Calu3 (cell line): ENCODE data around the gene ITM2C. TPM values are rescaled to one million over a fixed set of nuclear protein-coding genes. Genes with fewer than 3 reads are reported as not detected.

Experiments
- BruUV-seq: library from RNA; stranded (reverse); fragments of 400-500 nt; replicated peaks from 2 replicates; lab custom pipeline; 2021; lab: Mats Ljungman, UMichigan
- CTCF ChIA-PET: fragments of 300-600 bp; sonication (Branson Sonifier 250); formaldehyde crosslinking; loops from one replicate; lab custom pipeline; 2022; ENCODE audit warnings: antibody characterized with exemption; lab: Charles Lee
- DNase-seq: peaks from one replicate; pipeline ENCODE4 v3.0.0; 2022
- H3K27ac Mint-ChIP-seq: one replicate; pipeline ENCODE4 v1.8.0; 2022; ENCODE audit warnings: mixed read lengths; ENCODE audit not compliant: unreplicated experiment
- H3K27me3 Mint-ChIP-seq: one replicate; pipeline ENCODE4 v1.8.0; 2022; ENCODE audit warnings: mixed read lengths; ENCODE audit not compliant: unreplicated experiment
- H3K36me3 Mint-ChIP-seq: one replicate; pipeline ENCODE4 v1.8.0; 2022; ENCODE audit warnings: mild to moderate bottlenecking, moderate library complexity, mixed read lengths; ENCODE audit not compliant: insufficient read depth, unreplicated experiment
- H3K4me1 Mint-ChIP-seq: one replicate; pipeline ENCODE4 v1.8.0; 2022; ENCODE audit warnings: mild to moderate bottlenecking, low read depth, mixed read lengths; ENCODE audit not compliant: unreplicated experiment
- H3K4me3 Mint-ChIP-seq: one replicate; pipeline ENCODE4 v1.8.0; 2022; ENCODE audit warnings: mild to moderate bottlenecking, low read depth, moderate library complexity, mixed read lengths; ENCODE audit not compliant: unreplicated experiment
- H3K9me3 Mint-ChIP-seq: one replicate; pipeline ENCODE4 v1.8.0; 2022; ENCODE audit warnings: low read depth, mixed read lengths; ENCODE audit not compliant: unreplicated experiment
- CTCF ChIP-seq: fragments of 200-600 bp; IDR thresholded peaks from one replicate; pipeline ENCODE4 v1.8.0; 2022; ENCODE audit warnings: antibody characterized with exemption; ENCODE audit not compliant: unreplicated experiment
- intact Hi-C: fragments of 100-400 bp; cut with micrococcal nuclease; formaldehyde crosslinking; loops from one replicate; pipeline ENCODE4 v1.10.0; 2022; ENCODE audit not compliant: unreplicated experiment
- total RNA-seq: library from RNA; stranded (reverse); gene quantifications from 2 replicates; pipeline ENCODE4 v1.2.3, GENCODE V29; 2022

ITM2C gene
- total RNA-seq, 1 experiment from 2014 or later, result 57.1 TPM

- Mint-ChIP-seq H3K27me3 (peaks cover 84% of the 10 kb centered on the region), H3K9me3 (no peaks in the 10 kb centered on the region), H3K4me3 (no peak overlapping the region), H3K27ac (no peak overlapping the region), H3K36me3 (peaks cover 4% of the 10 kb centered on the region), H3K4me1 (peaks cover under 1% of the 10 kb centered on the region)
- no peak for TF ChIP-seq CTCF
- CTCF ChIA-PET, result no interaction called here
- no TSS peak for BruUV-seq
- intact Hi-C loops, result no loop called here
- no peak for DNase-seq
Observed at GRCh38 chr2:230829959-230830358, 34.8 kb upstream of the ITM2C start.

- H3K4me3 Mint-ChIP-seq, result no peak overlapping the region
- no peaks in the 10 kb centered on the region for H3K9me3 Mint-ChIP-seq
- no TSS peak for BruUV-seq
- no peak overlapping the region for H3K27ac Mint-ChIP-seq
- no peaks in the 10 kb centered on the region for H3K4me1 Mint-ChIP-seq
- intact Hi-C loops, result no loop called here
- DNase-seq, result no peak
- peaks cover 4% of the 10 kb centered on the region for H3K36me3 Mint-ChIP-seq
- H3K27me3 Mint-ChIP-seq, result peaks cover 84% of the 10 kb centered on the region
- TF ChIP-seq CTCF, result no peak
- CTCF ChIA-PET, result no interaction called here
Observed at GRCh38 chr2:230830428-230830827, 34.3 kb upstream of the ITM2C start.

GRCh38 chr2:230840301-230840700 is 24.4 kb upstream of the ITM2C start:
- no TSS peak for BruUV-seq
- Mint-ChIP-seq H3K4me3 (no peak overlapping the region), H3K27ac (no peak overlapping the region), H3K27me3 (peaks cover 70% of the 10 kb centered on the region), H3K4me1 (peaks cover 11% of the 10 kb centered on the region), H3K36me3 (no peaks in the 10 kb centered on the region), H3K9me3 (peaks cover 9% of the 10 kb centered on the region)
- CTCF ChIA-PET, result no interaction called here
- intact Hi-C loops, result loop anchor here (10.0 kb wide), 1 partner anchor 574 kb away; no protein-coding TSS in a partner anchor
- TF ChIP-seq CTCF, result no peak
- DNase-seq, result no peak

GRCh38 chr2:230842473-230842872 is 22.3 kb upstream of the ITM2C start:
- H3K27me3 Mint-ChIP-seq, result peaks cover 65% of the 10 kb centered on the region
- no TSS peak for BruUV-seq
- CTCF ChIA-PET, result interaction anchor here (0.7 kb wide), 1 partner anchor 18 kb away, joined by 4 read pairs; no protein-coding TSS in a partner anchor
- DNase-seq, result no peak
- H3K9me3 Mint-ChIP-seq, result peaks cover 9% of the 10 kb centered on the region
- intact Hi-C loops, result loop anchor here (10.0 kb wide), 1 partner anchor 572 kb away; no protein-coding TSS in a partner anchor
- H3K4me1 Mint-ChIP-seq, result peaks cover 11% of the 10 kb centered on the region
- no peaks in the 10 kb centered on the region for H3K36me3 Mint-ChIP-seq
- H3K4me3 Mint-ChIP-seq, result no peak overlapping the region
- no peak for TF ChIP-seq CTCF
- no peak overlapping the region for H3K27ac Mint-ChIP-seq
